HEK293 (cell line): Measurements from ENCODE around the gene KCNH8.

Experiments used
- CTCF ChIA-PET: fragments of 350-600 bp; formaldehyde crosslinking; extraction: SDS; loops from one replicate; lab custom pipeline; 2021; ENCODE audit warnings: antibody characterized with exemption; lab: Yijun Ruan, JAX
- POLR2A ChIA-PET: fragments of 300-600 bp; formaldehyde crosslinking; extraction: SDS; loops from one replicate; lab custom pipeline; 2020; ENCODE audit warnings: antibody characterized with exemption, inconsistent platforms; lab: Yijun Ruan, JAX
- H3K27ac ChIP-seq: fragments of 200-500 bp; sonication (Bioruptor generic); 2 replicates; pipeline ENCODE4 v1.5.1; 2014; ENCODE audit warnings: low read depth, low read length, control low read depth, inconsistent platforms; ENCODE audit errors: extremely low read depth
- H3K36me3 ChIP-seq, 2 experiments: fragments of 200-500 bp in 1 of 2; sonication (Bioruptor generic) in 1 of 2; 1 replicate in 1 of 2; 2 replicates in 1 of 2; pipeline ENCODE4 v1.5.1; 2014 to 2017; ENCODE audit warnings: inconsistent platforms in 2 of 2, low read length in 2 of 2; ENCODE audit not compliant: control insufficient read depth in 2 of 2, insufficient read depth in 1 of 2
- H3K4me1 ChIP-seq: fragments of 200-500 bp; sonication (Bioruptor generic); 2 replicates; pipeline ENCODE4 v1.5.1; 2014; ENCODE audit warnings: mild to moderate bottlenecking, low read length, inconsistent platforms; ENCODE audit not compliant: control insufficient read depth, insufficient read depth
- H3K4me3 ChIP-seq: 2 replicates; pipeline ENCODE4 v1.5.1; 2011; ENCODE audit warnings: low read depth, mild to moderate bottlenecking, control low read depth, low read length, moderate library complexity
- H3K9me3 ChIP-seq: fragments of 200-500 bp; sonication (Bioruptor generic); 2 replicates; pipeline ENCODE4 v1.5.1; 2014; ENCODE audit warnings: low read depth, low read length, inconsistent platforms; ENCODE audit not compliant: control insufficient read depth, insufficient read depth
- OSR2 ChIP-seq: fragments of 450-650 bp; formaldehyde crosslinking; IDR thresholded peaks from 2 replicates; pipeline ENCODE4 v1.5.1; 2016; ENCODE audit warnings: missing biosample characterization, missing genetic modification characterization
- ZBTB11 ChIP-seq: fragments of 450-650 bp; formaldehyde crosslinking; conservative IDR thresholded peaks from 2 replicates; pipeline ENCODE4 v1.5.1; 2016; ENCODE audit warnings: low read depth, missing biosample characterization, missing genetic modification characterization
- ZBTB49 ChIP-seq: fragments of 450-650 bp; formaldehyde crosslinking; IDR thresholded peaks from 2 replicates; pipeline ENCODE4 v1.5.1; 2016; ENCODE audit warnings: missing biosample characterization, missing genetic modification characterization, low read depth
- ZNF155 ChIP-seq: fragments of 450-650 bp; formaldehyde crosslinking; IDR thresholded peaks from 2 replicates; pipeline ENCODE4 v1.5.1; 2016; ENCODE audit warnings: missing biosample characterization, missing genetic modification characterization
- ZNF302 ChIP-seq: fragments of 450-650 bp; formaldehyde crosslinking; IDR thresholded peaks from 2 replicates; pipeline ENCODE4 v1.5.1; 2016; ENCODE audit warnings: missing biosample characterization, missing genetic modification characterization, low read depth
- ZNF37A ChIP-seq: fragments of 450-650 bp; IDR thresholded peaks from 2 replicates; pipeline ENCODE4 v1.5.1; 2018; ENCODE audit warnings: missing biosample characterization, missing genetic modification characterization
- ZNF391 ChIP-seq: fragments of 450-650 bp; formaldehyde crosslinking; IDR thresholded peaks from 2 replicates; pipeline ENCODE4 v1.5.1; 2016; ENCODE audit warnings: low read depth, missing biosample characterization, missing genetic modification characterization, borderline replicate concordance
- ZNF610 ChIP-seq: fragments of 450-650 bp; formaldehyde crosslinking; IDR thresholded peaks from 2 replicates; pipeline ENCODE4 v1.5.1; 2016; ENCODE audit warnings: missing biosample characterization, missing genetic modification characterization, borderline replicate concordance
- ZNF621 ChIP-seq: fragments of 450-650 bp; formaldehyde crosslinking; IDR thresholded peaks from 2 replicates; pipeline ENCODE4 v1.5.1; 2017; ENCODE audit warnings: missing biosample characterization, missing genetic modification characterization
- ZNF623 ChIP-seq: fragments of 450-650 bp; formaldehyde crosslinking; IDR thresholded peaks from 2 replicates; pipeline ENCODE4 v1.5.1; 2016; ENCODE audit warnings: missing biosample characterization, missing genetic modification characterization
- ZNF639 ChIP-seq: fragments of 450-650 bp; formaldehyde crosslinking; IDR thresholded peaks from 2 replicates; pipeline ENCODE4 v1.5.1; 2016; ENCODE audit warnings: missing biosample characterization, missing genetic modification characterization
- ZNF692 ChIP-seq: fragments of 450-650 bp; formaldehyde crosslinking; IDR thresholded peaks from 2 replicates; pipeline ENCODE4 v1.5.1; 2016; ENCODE audit warnings: missing biosample characterization, missing genetic modification characterization
- ZNF837 ChIP-seq: fragments of 450-650 bp; formaldehyde crosslinking; IDR thresholded peaks from 2 replicates; pipeline ENCODE4 v1.5.1; 2016; ENCODE audit warnings: missing biosample characterization, missing genetic modification characterization

The KCNH8 gene

GRCh38 chr3:19107719-19108118 lies 40.6 kb upstream of the KCNH8 start (continued):
- TF ChIP-seq ZNF639 (tag by site-specific recombination) (no peak), ZNF37A (tag by site-specific recombination) (no peak), OSR2 (no peak)

GRCh38 chr3:19110335-19110895 lies 37.9 kb upstream of the KCNH8 start:
- POLR2A ChIA-PET = no interaction called here
- Histone ChIP-seq H3K27ac (no peak overlapping the region), H3K9me3 (no peaks in the 10 kb centered on the region), H3K36me3 (no peaks in the 10 kb centered on the region), H3K4me3 (no peak overlapping the region), H3K4me1 (no peaks in the 10 kb centered on the region)
- CTCF ChIA-PET = no interaction called here
- TF ChIP-seq ZNF391 (no peak), ZNF621 (no peak), ZNF155 (no peak)

GRCh38 chr3:19114461-19114860 lies 33.8 kb upstream of the KCNH8 start:
- Histone ChIP-seq H3K36me3 (no peaks in the 10 kb centered on the region), H3K4me3 (no peak overlapping the region), H3K4me1 (no peaks in the 10 kb centered on the region), H3K9me3 (no peaks in the 10 kb centered on the region), H3K27ac (no peak overlapping the region)
- ChIA-PET POLR2A (no interaction called here), CTCF (no interaction called here)
- TF ChIP-seq ZNF302 (tag by site-specific recombination) (no peak), ZNF692 (tag by site-specific recombination) (no peak), ZBTB49 (tag by site-specific recombination) (no peak), ZBTB11 (no peak), ZNF837 (tag by site-specific recombination) (no peak), ZNF623 (tag by site-specific recombination) (no peak), ZNF610 (tag by site-specific recombination) (no peak)
